ENCODE results near the gene CCDC74B.
"Not testable (repeated sequence)": the region's sequence is repeated elsewhere in the genome, so short reads cannot be mapped to it uniquely, and the experiment has no call there.

The CCDC74B gene

DNA sequence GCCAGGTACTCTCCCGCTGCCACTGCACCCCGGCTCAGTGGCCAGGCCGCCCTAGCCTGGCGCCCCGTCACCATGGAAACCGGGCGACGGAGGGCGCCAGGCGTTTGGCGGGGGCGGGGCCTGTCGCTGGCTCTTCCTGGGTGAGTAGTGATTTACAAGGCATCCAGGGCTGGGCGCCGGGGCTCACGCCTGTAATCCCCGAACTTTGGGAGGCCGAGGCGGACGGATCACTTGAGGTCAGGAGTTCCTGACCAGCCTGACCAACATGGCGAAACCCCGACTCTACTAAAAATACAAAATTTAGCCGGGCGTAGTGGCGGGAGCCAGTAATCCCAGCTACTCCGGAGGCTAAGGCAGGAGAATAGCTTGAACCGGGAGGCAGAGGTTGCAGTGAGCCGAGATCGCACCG, at the start of gene CCDC74B:
CCDC74B (minus strand) TSS at position 107 of the 409 bp plus-strand sequence. CDS start 116 bp downstream, outside the sequence.
- DNase-seq (ENCODE audit: low spot score) = not testable (repeated sequence)

DNA sequence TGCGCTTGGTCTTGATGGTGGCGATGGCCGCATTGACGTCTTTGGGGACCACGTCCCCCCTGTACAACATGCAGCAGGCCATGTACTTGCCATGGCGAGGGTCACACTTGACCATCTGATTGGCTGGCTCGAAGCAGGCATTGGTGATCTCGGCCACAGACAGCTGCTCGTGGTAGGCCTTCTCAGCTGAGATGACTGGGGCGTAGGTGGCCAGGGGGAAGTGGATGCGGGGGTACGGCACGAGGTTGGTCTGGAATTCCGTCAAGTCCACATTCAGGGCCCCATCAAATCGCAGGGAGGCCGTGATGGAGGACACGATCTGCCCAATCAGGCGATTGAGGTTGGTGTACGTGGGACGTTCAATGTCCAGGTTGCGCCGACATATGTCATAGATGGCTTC, 48.9 kb upstream of the CCDC74B start:
- in situ Hi-C loops (cut with MboI; ENCODE audit: low sequenced_read_pairs, unreplicated experiment) = loop anchor here (25.0 kb wide), 1 partner anchor 143 kb away; the partner anchor contains the start of gene IMP4
- not testable (repeated sequence) for DNase-seq (ENCODE audit: low spot score)

More for the DNA sequence above, at the start of gene CCDC74B:
- in situ Hi-C loops (cut with MboI; ENCODE audit: low sequenced_read_pairs, unreplicated experiment) = not testable (repeated sequence)

DNA sequence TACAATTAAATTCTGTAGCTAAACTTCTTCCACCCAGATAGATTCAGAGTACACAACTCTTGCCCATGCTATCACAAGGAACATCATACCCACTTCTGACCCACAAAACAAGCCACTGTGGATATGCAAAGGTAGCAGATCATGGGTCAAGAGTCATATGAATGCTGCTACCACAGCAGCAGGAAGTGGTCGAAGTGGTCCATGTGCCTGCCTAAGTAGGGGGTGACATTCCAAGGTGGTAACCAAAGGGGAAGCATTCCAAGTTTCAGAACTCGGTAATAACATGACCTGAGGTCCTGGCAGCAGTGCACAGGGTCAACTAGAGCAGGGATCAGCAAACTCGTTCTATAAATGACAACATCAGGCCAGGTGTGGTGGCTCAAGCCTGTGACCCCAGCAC, 47.5 kb upstream of the CCDC74B start:
- in situ Hi-C loops (cut with MboI; ENCODE audit: low sequenced_read_pairs, unreplicated experiment) = loop anchor here (25.0 kb wide), 1 partner anchor 145 kb away; the partner anchor contains the start of gene IMP4

DNA sequence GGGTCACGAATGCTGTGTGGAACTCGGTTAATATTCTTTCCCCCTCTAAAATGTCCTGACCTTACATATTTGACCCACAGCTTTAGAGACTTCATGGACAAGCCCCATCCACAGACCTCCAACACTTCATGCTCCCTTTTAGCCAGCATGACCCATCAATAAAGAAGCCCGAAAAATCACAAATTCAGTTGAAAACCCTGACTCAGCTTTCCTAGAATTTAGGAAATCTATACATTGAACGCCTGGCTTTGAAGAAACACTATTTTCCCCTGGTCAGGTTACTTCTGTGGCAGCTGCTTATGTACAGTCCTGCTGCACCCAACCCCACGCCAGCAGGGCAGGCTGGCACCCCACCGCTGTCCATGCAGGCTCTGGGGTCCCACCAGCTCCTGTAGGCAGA, 46.4 kb upstream of the CCDC74B start:
- not testable (repeated sequence) for DNase-seq (ENCODE audit: low spot score)
- in situ Hi-C loops (cut with MboI; ENCODE audit: low sequenced_read_pairs, unreplicated experiment) = loop anchor here (25.0 kb wide), 1 partner anchor 146 kb away; the partner anchor contains the start of gene IMP4

More for the DNA sequence above, 47.5 kb upstream of the CCDC74B start:
- DNase-seq (ENCODE audit: low spot score) = not testable (repeated sequence)

DNA sequence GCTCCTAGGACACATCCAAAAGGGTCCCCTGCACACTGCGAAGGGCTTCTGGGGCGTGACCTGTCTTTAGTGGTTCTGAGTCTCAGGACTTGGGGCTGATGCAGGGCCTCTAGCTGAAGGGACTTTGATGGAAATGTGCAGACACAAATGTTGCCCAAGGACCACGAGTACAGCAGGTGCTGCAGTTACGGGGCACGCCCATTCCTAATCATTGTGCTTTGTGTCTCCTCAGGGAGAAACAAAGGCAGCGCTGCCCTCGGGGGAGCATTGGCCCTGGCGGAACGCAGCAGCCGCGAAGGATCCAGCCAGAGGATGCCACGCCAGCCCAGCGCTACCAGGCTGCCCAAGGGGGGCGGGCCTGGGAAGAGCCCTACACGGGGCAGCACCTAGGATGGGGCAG, 45.3 kb upstream of the CCDC74B start:
- in situ Hi-C loops (cut with MboI; ENCODE audit: low sequenced_read_pairs, unreplicated experiment) = loop anchor here (25.0 kb wide), 1 partner anchor 147 kb away; the partner anchor contains the start of gene IMP4
- TF ChIP-seq, protein P1, sequence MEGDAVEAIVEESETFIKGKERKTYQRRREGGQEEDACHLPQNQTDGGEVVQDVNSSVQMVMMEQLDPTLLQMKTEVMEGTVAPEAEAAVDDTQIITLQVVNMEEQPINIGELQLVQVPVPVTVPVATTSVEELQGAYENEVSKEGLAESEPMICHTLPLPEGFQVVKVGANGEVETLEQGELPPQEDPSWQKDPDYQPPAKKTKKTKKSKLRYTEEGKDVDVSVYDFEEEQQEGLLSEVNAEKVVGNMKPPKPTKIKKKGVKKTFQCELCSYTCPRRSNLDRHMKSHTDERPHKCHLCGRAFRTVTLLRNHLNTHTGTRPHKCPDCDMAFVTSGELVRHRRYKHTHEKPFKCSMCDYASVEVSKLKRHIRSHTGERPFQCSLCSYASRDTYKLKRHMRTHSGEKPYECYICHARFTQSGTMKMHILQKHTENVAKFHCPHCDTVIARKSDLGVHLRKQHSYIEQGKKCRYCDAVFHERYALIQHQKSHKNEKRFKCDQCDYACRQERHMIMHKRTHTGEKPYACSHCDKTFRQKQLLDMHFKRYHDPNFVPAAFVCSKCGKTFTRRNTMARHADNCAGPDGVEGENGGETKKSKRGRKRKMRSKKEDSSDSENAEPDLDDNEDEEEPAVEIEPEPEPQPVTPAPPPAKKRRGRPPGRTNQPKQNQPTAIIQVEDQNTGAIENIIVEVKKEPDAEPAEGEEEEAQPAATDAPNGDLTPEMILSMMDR (IDR thresholded peaks at IDR 0.05; ENCODE audit: borderline replicate concordance, control extremely low read depth, extremely low read depth, insufficient read depth, missing control alignments) = no peak
- no peak for DNase-seq (ENCODE audit: low spot score)

DNA sequence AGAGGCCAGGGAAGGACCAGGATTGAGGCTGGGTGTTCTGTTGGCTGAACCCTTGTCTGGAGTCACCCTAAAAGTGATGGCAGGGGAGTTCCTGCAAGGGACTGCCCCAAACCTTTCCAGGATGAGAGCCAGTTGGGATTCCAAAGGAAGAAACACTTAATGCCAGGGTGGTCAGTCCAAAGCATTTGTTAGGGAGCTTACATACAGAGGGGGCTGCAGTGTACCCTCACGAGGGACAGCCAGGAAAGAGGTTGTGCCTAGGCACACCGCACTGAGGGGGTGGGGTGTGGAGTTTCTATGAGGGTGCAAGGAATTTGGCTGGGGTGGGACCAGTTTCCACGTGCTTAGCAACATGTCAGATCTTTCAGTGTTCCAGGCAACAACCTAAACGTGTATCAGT, 44.0 kb upstream of the CCDC74B start:
- DNase-seq (ENCODE audit: low spot score) = not testable (repeated sequence)
- in situ Hi-C loops (cut with MboI; ENCODE audit: low sequenced_read_pairs, unreplicated experiment) = loop anchor here (25.0 kb wide), 1 partner anchor 148 kb away; the partner anchor contains the start of gene IMP4

DNA sequence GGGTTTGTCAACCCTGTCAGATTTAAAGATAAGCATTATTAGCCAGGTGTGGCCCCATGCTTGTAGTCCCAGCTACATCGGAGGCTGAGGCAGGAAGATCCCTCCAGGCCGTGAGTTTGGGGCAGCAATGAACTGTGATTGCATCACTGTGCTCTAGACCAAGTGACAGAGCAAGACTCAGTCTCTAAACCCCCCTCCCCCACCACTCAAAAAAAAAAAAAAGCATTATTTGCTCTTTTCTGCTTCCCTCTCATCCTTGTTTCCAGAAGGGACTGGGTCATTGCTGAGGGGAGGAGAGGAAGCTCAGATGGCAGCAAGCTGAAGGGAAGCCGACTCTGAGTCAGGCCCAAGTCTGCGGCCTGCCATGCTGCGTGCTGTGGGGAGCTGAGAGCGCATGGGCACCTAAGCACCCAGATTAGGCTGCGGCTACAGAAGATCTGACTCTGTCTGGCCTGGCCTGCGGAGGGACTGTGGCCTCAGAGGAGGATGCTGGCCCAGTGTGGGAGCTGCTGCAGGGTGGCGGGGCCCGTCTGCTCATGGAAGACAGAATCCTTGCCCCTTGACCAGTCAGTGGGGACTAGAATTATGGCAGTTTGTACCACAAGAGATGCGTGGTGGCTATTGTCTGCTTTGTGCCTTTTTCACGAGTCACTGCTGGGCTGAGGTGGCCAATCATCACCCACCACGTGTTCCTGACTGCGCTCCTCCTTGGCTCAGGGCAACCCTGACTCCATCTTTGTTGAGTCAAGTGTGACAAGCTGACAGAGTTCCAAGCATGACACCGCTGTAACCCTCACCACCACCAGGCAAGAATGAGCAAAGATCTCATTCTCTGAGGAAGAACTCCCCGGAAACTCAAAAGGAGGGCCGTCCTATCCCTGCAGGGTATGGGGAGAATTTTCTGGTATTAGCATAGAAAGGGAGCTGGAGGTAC, 43.2 kb upstream of the CCDC74B start:
- in situ Hi-C loops (cut with MboI; ENCODE audit: low sequenced_read_pairs, unreplicated experiment) = loop anchor here (25.0 kb wide), 1 partner anchor 149 kb away; the partner anchor contains the start of gene IMP4
- not testable (repeated sequence) for DNase-seq (ENCODE audit: low spot score)

DNA sequence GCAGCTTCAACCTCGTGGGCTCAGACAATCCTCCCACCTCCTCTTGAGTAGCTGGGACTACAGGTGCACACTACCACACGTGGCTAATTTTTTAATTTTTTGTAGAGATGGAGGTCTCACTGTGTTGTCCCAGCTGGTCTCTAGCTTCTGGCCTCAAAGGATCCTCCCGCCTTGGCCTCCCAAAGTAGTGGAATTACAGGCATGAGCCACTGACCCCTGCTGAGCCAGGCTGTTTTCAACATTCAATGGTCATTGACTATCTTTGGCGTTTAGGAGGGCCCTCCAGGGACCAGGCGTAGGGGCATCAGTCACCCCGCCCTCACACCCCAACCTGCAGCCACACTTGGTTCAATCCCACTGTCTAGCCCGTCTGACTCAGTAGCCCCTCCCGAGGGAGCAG, 42.4 kb upstream of the CCDC74B start:
- TF ChIP-seq, protein P1 (IDR thresholded peaks at IDR 0.05; ENCODE audit: borderline replicate concordance, control extremely low read depth, extremely low read depth, insufficient read depth, missing control alignments) = no peak
- in situ Hi-C loops (cut with MboI; ENCODE audit: low sequenced_read_pairs, unreplicated experiment) = loop anchor here (25.0 kb wide), 1 partner anchor 150 kb away; the partner anchor contains the start of gene IMP4
- DNase-seq (ENCODE audit: low spot score) = no peak

DNA sequence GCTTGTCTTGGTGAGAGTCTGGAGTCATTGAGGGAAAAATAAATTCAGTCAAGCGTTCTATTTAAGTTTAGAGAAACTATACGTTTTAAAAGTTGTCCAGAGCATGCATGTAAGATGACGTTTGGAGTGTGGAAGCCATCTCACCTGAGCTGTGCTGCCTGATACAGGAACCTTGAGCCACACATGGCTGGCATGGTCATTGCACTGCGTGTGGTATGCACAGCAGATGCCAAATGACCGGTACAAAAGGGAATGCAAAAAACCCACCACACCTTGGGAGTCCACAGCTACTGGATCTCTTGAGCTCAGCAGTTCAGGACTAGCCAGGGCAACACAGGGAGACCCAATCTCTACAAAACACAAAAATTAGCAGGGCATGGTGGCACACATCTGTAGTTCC, 41.5 kb upstream of the CCDC74B start:
- no peak for DNase-seq (ENCODE audit: low spot score)
- TF ChIP-seq, protein P1 (IDR thresholded peaks at IDR 0.05; ENCODE audit: borderline replicate concordance, control extremely low read depth, extremely low read depth, insufficient read depth, missing control alignments) = no peak
- in situ Hi-C loops (cut with MboI; ENCODE audit: low sequenced_read_pairs, unreplicated experiment) = loop anchor here (25.0 kb wide), 1 partner anchor 151 kb away; the partner anchor contains the start of gene IMP4
